ENCODE data around the gene MTURN. TPM values are rescaled to one million over a fixed set of nuclear protein-coding genes. Genes with fewer than 3 reads are reported as not detected.

MTURN gene
- total and polyA plus RNA-seq, 10 of the 15 experiments (the other 5 are each of a cell fraction or from before 2014, with no cell fraction given): 0.52 to 5.0 (median 3.3) TPM

GRCh38 chr7:30178748-30179436 is 44.1 kb downstream of the MTURN start (continued):
- TF ChIP-seq EED (IDR thresholded peaks at IDR 0.05; ENCODE audit: low read depth) (0 out of 2 replicates have a peak, but pooled peaks have one; percentile 25), RBBP5 (conservative IDR thresholded peaks at IDR 0.05) (peak; percentile 52; the same call in 1 of the 2 replicates), ASH2L (IDR thresholded peaks at IDR 0.05; ENCODE audit: borderline replicate concordance, low read depth) (0 out of 2 replicates have a peak, but pooled peaks have one; percentile 62), IKZF2 (IDR thresholded peaks at IDR 0.05) (peak; percentile 76 to 78), ZNF687 (IDR thresholded peaks at IDR 0.05) (peak; percentile 92)

- peak; percentile 44 for ATAC-seq
- DNase-seq (ENCODE audit: low read depth, low spot score): no peak
- SMC1A ChIA-PET (ENCODE audit: uncharacterized antibody, unreplicated experiment): interaction anchor here (0.9 to 11.2 kb wide), 9 partner anchors 12 to 95 kb away, joined by 3 to 87 read pairs (median 41); no protein-coding TSS in a partner anchor
- H3K79me2 ChIP-seq (ENCODE audit: control insufficient read depth, insufficient read depth, low read length): no peaks in the 10 kb centered on the region
- WGBS (ENCODE audit: insufficient coverage, insufficient replicate concordance, low lambda C conversion rate, missing lambda C conversion rate): 43% methylated on average over 2 of the region's 2 CpGs
- no peaks in the 10 kb centered on the region for H3K9me3 ChIP-seq (replicated peaks; ENCODE audit: control insufficient read depth, insufficient read depth, low read length)
- H2AFZ ChIP-seq (ENCODE audit: control insufficient read depth, low read depth, low read length): no peak overlapping the region
- FAIRE-seq: no peak
- CTCF ChIA-PET: interaction anchor here (0.8 to 10.4 kb wide), 5 partner anchors 11 to 45 kb away, joined by 3 to 78 read pairs (median 8); no protein-coding TSS in a partner anchor
- intact Hi-C loops (cut with micrococcal nuclease; ENCODE audit: unreplicated experiment): loop anchor here (2.0 kb wide), 1 partner anchor 20 kb away; no protein-coding TSS in a partner anchor
- H3K9ac ChIP-seq (ENCODE audit: control insufficient read depth, insufficient read depth, low read length): no peak overlapping the region
- in situ Hi-C loops (cut with MboI): no loop called here
- POLR2A ChIA-PET: interaction anchor here (0.5 to 2.2 kb wide), 6 partner anchors 18 to 95 kb away, joined by 3 to 6 read pairs (median 4); no protein-coding TSS in a partner anchor
- H4K20me1 ChIP-seq (ENCODE audit: control insufficient read depth, insufficient read depth): no peaks in the 10 kb centered on the region
- H3K4me1 ChIP-seq (ENCODE audit: control insufficient read depth, insufficient read depth, low read length): peaks cover 32% of the 10 kb centered on the region
- RAD21 ChIA-PET (ENCODE audit: unreplicated experiment): interaction anchor here (1.1 to 4.3 kb wide), 5 partner anchors 13 to 284 kb away, joined by 3 to 42 read pairs (median 12); no protein-coding TSS in a partner anchor
- H3K36me3 ChIP-seq (ENCODE audit: control insufficient read depth in 2 of 2, insufficient read depth in 2 of 2, low read length in 1 of 2): no peaks in the 10 kb centered on the region
- H3K27ac ChIP-seq (ENCODE audit: control insufficient read depth, insufficient read depth): no peak overlapping the region
- no TSS peak for BruUV-seq (replicated peaks)
- no peaks in the 10 kb centered on the region for H3K27me3 ChIP-seq (replicated peaks in 1 of 2; ENCODE audit: control insufficient read depth in 2 of 2, insufficient read depth in 2 of 2, low read length in 1 of 2)
- no peak overlapping the region for H3K4me2 ChIP-seq (ENCODE audit: control insufficient read depth, insufficient read depth)
- no peak overlapping the region for H3K4me3 ChIP-seq
- no peak for TF ChIP-seq ELK1 (IDR thresholded peaks at IDR 0.05; ENCODE audit: low read depth, low read length)
- TF ChIP-seq IKZF2 (IDR thresholded peaks at IDR 0.05): peak; percentile 64 to 66; a peak in 3 of 4 replicates
- TF ChIP-seq BMI1 (IDR thresholded peaks at IDR 0.05; ENCODE audit: borderline replicate concordance): peak; percentile 86
- TF ChIP-seq ATF2 (IDR thresholded peaks at IDR 0.05; ENCODE audit: low read length): peak; percentile 27; the same call in 1 of the 2 replicates
- TF ChIP-seq EP300 (IDR thresholded peaks at IDR 0.05; ENCODE audit: borderline replicate concordance in 1 of 2, control insufficient read depth in 1 of 2, low read depth in 2 of 2, low read length in 2 of 2): peak; percentile 49 to 90
- peak; percentile 84 for TF ChIP-seq JUND (IDR thresholded peaks at IDR 0.05; ENCODE audit: low read depth, low read length)
- TF ChIP-seq SIX5 (IDR thresholded peaks at IDR 0.05; ENCODE audit: low read depth, low read length, severe bottlenecking): no peak
- TF ChIP-seq ATF7 (IDR thresholded peaks at IDR 0.05; ENCODE audit: low read depth): peak; percentile 83
- TF ChIP-seq FOXK2 (IDR thresholded peaks at IDR 0.05): no peak
Observed at GRCh38 chr7:30180718-30181117, 45.9 kb downstream of the MTURN start.

All from GM12878 (cell line).